A673 (cell line): ENCODE measurements around the gene ADAM23. TPM values are rescaled to one million over a fixed set of nuclear protein-coding genes. Genes with fewer than 3 reads are reported as not detected.

Experiments used
- BruUV-seq: library from RNA; stranded (reverse); fragments of 400-500 nt; replicated peaks from 2 replicates; lab custom pipeline; 2021; lab: Mats Ljungman, UMichigan
- CTCF ChIA-PET: fragments of 300-600 bp; sonication (Branson Sonifier 250); formaldehyde crosslinking; loops from one replicate; lab custom pipeline; 2022; ENCODE audit warnings: antibody characterized with exemption; lab: Charles Lee
- POLR2A ChIA-PET: fragments of 300-600 bp; sonication (Branson Sonifier 250); formaldehyde crosslinking; loops from one replicate; lab custom pipeline; 2022; ENCODE audit warnings: antibody characterized with exemption; ENCODE audit not compliant: low non-redundant PET; lab: Charles Lee
- DNase-seq: peaks from one replicate; pipeline ENCODE4 v3.0.0-alpha.2; 2015; ENCODE audit warnings: low spot score
- H3K27ac ChIP-seq: fragments of 200-600 bp; sonication (generic); 2 replicates; pipeline ENCODE4 v1.5.1; 2016; ENCODE audit warnings: mixed run types, low read depth, mild to moderate bottlenecking, mixed read lengths, antibody characterized with exemption, low read length; ENCODE audit not compliant: poor library complexity, severe bottlenecking
- H3K27me3 ChIP-seq: fragments of 200-600 bp; sonication (generic); replicated peaks from 2 replicates; pipeline ENCODE4 v1.6.1; 2017; ENCODE audit warnings: mixed run types, low read depth, mild to moderate bottlenecking, mixed read lengths, antibody characterized with exemption, low read length; ENCODE audit not compliant: insufficient read depth, poor library complexity
- H3K36me3 ChIP-seq: fragments of 200-600 bp; sonication (generic); 2 replicates; pipeline ENCODE4 v1.6.1; 2016; ENCODE audit warnings: mixed run types, mild to moderate bottlenecking, mixed read lengths, antibody characterized with exemption, low read length; ENCODE audit not compliant: insufficient read depth, poor library complexity, severe bottlenecking
- H3K4me1 ChIP-seq: fragments of 200-600 bp; sonication (generic); 2 replicates; pipeline ENCODE4 v1.6.1; 2017; ENCODE audit warnings: mixed run types, mild to moderate bottlenecking, mixed read lengths, antibody characterized with exemption, low read length; ENCODE audit not compliant: insufficient read depth, poor library complexity, severe bottlenecking
- H3K4me3 ChIP-seq: fragments of 200-600 bp; sonication (generic); 2 replicates; pipeline ENCODE4 v1.5.1; 2016; ENCODE audit warnings: low read depth, mixed run types, mild to moderate bottlenecking, mixed read lengths, low read length; ENCODE audit not compliant: poor library complexity, severe bottlenecking
- H3K9me3 ChIP-seq: fragments of 200-600 bp; sonication (generic); 2 replicates; pipeline ENCODE4 v1.6.1; 2016; ENCODE audit warnings: mixed run types, low read depth, mild to moderate bottlenecking, mixed read lengths, antibody characterized with exemption, low read length; ENCODE audit not compliant: poor library complexity, severe bottlenecking
- CTCF ChIP-seq: fragments of 300-800, 200-600 bp; sonication (generic); conservative IDR thresholded peaks from 2 replicates; pipeline ENCODE4 v1.5.1; 2017; ENCODE audit warnings: low read depth, mild to moderate bottlenecking, antibody characterized with exemption, low read length, moderate library complexity, mixed read lengths
- EZH2 ChIP-seq: fragments of 200-600 bp; sonication (generic); IDR thresholded peaks from 2 replicates; pipeline ENCODE4 v1.6.1; 2017; ENCODE audit warnings: borderline replicate concordance, low read depth, mild to moderate bottlenecking, mixed read lengths, antibody characterized with exemption, low read length; ENCODE audit not compliant: poor library complexity, severe bottlenecking
- intact Hi-C: fragments of 100-400 bp; cut with micrococcal nuclease; formaldehyde crosslinking; loops from one replicate; pipeline ENCODE4 v1.10.0; 2022; ENCODE audit not compliant: unreplicated experiment
- total RNA-seq: library from RNA; stranded (reverse); gene quantifications from 2 replicates; pipeline ENCODE4 v1.2.3, GENCODE V29; 2021

ADAM23 gene
- total RNA-seq, 1 experiment from 2014 or later, result 0.21 TPM

GRCh38 chr2:206626108-206626507, 182.8 kb downstream of the ADAM23 start:
- Histone ChIP-seq H3K27ac (no peak overlapping the region), H3K9me3 (no peaks in the 10 kb centered on the region), H3K27me3 (peaks cover 31% of the 10 kb centered on the region), H3K4me3 (no peak overlapping the region), H3K36me3 (no peaks in the 10 kb centered on the region), H3K4me1 (no peaks in the 10 kb centered on the region)
- intact Hi-C loops, result no loop called here
- POLR2A ChIA-PET, result no interaction called here
- DNase-seq, result no peak
- TF ChIP-seq CTCF, result no peak
- no peak for TF ChIP-seq EZH2
- CTCF ChIA-PET, result no interaction called here
- no TSS peak for BruUV-seq

GRCh38 chr2:206627632-206628031, 184.3 kb downstream of the ADAM23 start:
- no peak overlapping the region for H3K27ac ChIP-seq
- H3K36me3 ChIP-seq, result no peaks in the 10 kb centered on the region
- no peak for DNase-seq
- peaks cover 35% of the 10 kb centered on the region for H3K27me3 ChIP-seq
- H3K4me3 ChIP-seq, result no peak overlapping the region
- no peaks in the 10 kb centered on the region for H3K4me1 ChIP-seq
- no peaks in the 10 kb centered on the region for H3K9me3 ChIP-seq
- POLR2A ChIA-PET, result no interaction called here
- TF ChIP-seq CTCF (no peak), EZH2 (no peak)
- CTCF ChIA-PET, result no interaction called here
- intact Hi-C loops, result no loop called here
- BruUV-seq, result no TSS peak

GRCh38 chr2:206631340-206631739, 188.0 kb downstream of the ADAM23 start:
- no peaks in the 10 kb centered on the region for H3K4me1 ChIP-seq
- ChIA-PET POLR2A (no interaction called here), CTCF (no interaction called here)
- no peak overlapping the region for H3K4me3 ChIP-seq
- no TSS peak for BruUV-seq
- no peak for TF ChIP-seq EZH2
- TF ChIP-seq CTCF, result no peak
- peaks cover 42% of the 10 kb centered on the region for H3K27me3 ChIP-seq
- no peaks in the 10 kb centered on the region for H3K9me3 ChIP-seq
- intact Hi-C loops, result no loop called here
- no peak overlapping the region for H3K27ac ChIP-seq
- no peak for DNase-seq
- H3K36me3 ChIP-seq, result no peaks in the 10 kb centered on the region
